Keratinocyte (primary cell): ENCODE data around the gene ACO2. TPM values are rescaled to one million over a fixed set of nuclear protein-coding genes. Genes with fewer than 3 reads are reported as not detected.

Experiments used
- DNase-seq: peaks from one replicate; pipeline ENCODE4 v3.0.0-alpha.2; 2011; ENCODE audit warnings: low read depth, missing footprints, low spot score
- FAIRE-seq: peaks from 2 replicates; lab custom pipeline; 2011; peaks lifted over from hg19 to GRCh38; lab: Jason Lieb, UNC
- H2AFZ ChIP-seq: 2 replicates; pipeline ENCODE4 v1.6.0; 2012; ENCODE audit warnings: low read length, control low read depth, inconsistent platforms; ENCODE audit not compliant: control insufficient read depth
- H3K27ac ChIP-seq: 2 replicates; pipeline ENCODE4 v1.5.1; 2011; ENCODE audit warnings: low read length; ENCODE audit not compliant: control insufficient read depth, insufficient read depth
- H3K27me3 ChIP-seq: 3 replicates; pipeline ENCODE4 v1.6.0; 2011; ENCODE audit warnings: low read length; ENCODE audit not compliant: control insufficient read depth, insufficient read depth; ENCODE audit errors: extremely low read depth
- H3K36me3 ChIP-seq, 2 experiments: 2 replicates in 1 of 2; 3 replicates in 1 of 2; pipeline ENCODE4 v1.5.1; 2011; ENCODE audit warnings: low read length in 2 of 2, mild to moderate bottlenecking in 1 of 2; ENCODE audit not compliant: control insufficient read depth in 2 of 2, insufficient read depth in 2 of 2; ENCODE audit errors: extremely low read depth in 1 of 2
- H3K4me1 ChIP-seq: 3 replicates; pipeline ENCODE4 v1.5.1; 2011; ENCODE audit warnings: low read length; ENCODE audit not compliant: control insufficient read depth, insufficient read depth; ENCODE audit errors: extremely low read depth
- H3K4me2 ChIP-seq: 3 replicates; pipeline ENCODE4 v1.6.0; 2011; ENCODE audit warnings: low read depth, low read length; ENCODE audit not compliant: control insufficient read depth, insufficient read depth; ENCODE audit errors: extremely low read depth
- H3K4me3 ChIP-seq, 3 experiments: fragments of 200-600 bp in 1 of 3; sonication (generic) in 1 of 3; 2 replicates in 2 of 3; 3 replicates in 1 of 3; pipeline ENCODE4 v1.5.1; 2011 to 2016; ENCODE audit warnings: low read length in 3 of 3, mild to moderate bottlenecking in 3 of 3, control low read depth in 2 of 3, inconsistent platforms in 1 of 3, low read depth in 1 of 3, mixed read lengths in 1 of 3, mixed run types in 1 of 3, moderate library complexity in 1 of 3; ENCODE audit not compliant: control insufficient read depth in 2 of 3, insufficient read depth in 2 of 3; ENCODE audit errors: extremely low read depth in 1 of 3
- H3K79me2 ChIP-seq: 2 replicates; pipeline ENCODE4 v1.6.0; 2012; ENCODE audit warnings: low read length; ENCODE audit not compliant: control insufficient read depth, insufficient read depth
- H3K9ac ChIP-seq: 3 replicates; pipeline ENCODE4 v1.6.0; 2011; ENCODE audit warnings: low read length; ENCODE audit not compliant: control insufficient read depth, insufficient read depth; ENCODE audit errors: extremely low read depth
- H3K9me1 ChIP-seq: 3 replicates; pipeline ENCODE4 v1.6.0; 2011; ENCODE audit warnings: low read length; ENCODE audit not compliant: control insufficient read depth, insufficient read depth; ENCODE audit errors: extremely low read depth
- H3K9me3 ChIP-seq: 2 replicates; pipeline ENCODE4 v1.5.1; 2012; ENCODE audit warnings: low read depth, low read length; ENCODE audit not compliant: control insufficient read depth
- H4K20me1 ChIP-seq: 3 replicates; pipeline ENCODE4 v1.6.0; 2011; ENCODE audit warnings: low read length; ENCODE audit not compliant: control insufficient read depth, insufficient read depth; ENCODE audit errors: extremely low read depth
- EZH2 ChIP-seq: IDR thresholded peaks from one replicate; pipeline ENCODE4 v1.6.1; 2012; ENCODE audit warnings: inconsistent platforms, mild to moderate bottlenecking, low read length, moderate library complexity
- dilution Hi-C: fragments of 300-500 bp; cut with MboI; formaldehyde crosslinking; loops from one replicate; pipeline ENCODE4 v1.7.0; 2020; ENCODE audit warnings: low sequenced_read_pairs; ENCODE audit not compliant: extremely low pct_ligation_motif_present
- polyA plus RNA-seq, 5 experiments: library from polyadenylated mRNA; depleted of rRNA in 3 of 5; stranded (reverse) in 3 of 5; stranded (forward) in 1 of 5; unstranded in 1 of 5; fragments of >200 nt; gene quantifications; 1 replicate in 1 of 5; 2 replicates in 3 of 5; 3 replicates in 1 of 5; pipeline versions ENCODE4 v1.2.1 to v1.2.3, GENCODE V29; 2011 to 2012; ENCODE audit warnings: missing spikeins in 2 of 5, low read depth in 1 of 5, low replicate concordance in 1 of 5
- TF ChIP-seq, protein P1 (sequence below), 3 experiments: IDR thresholded peaks in 1 of 3; conservative IDR thresholded peaks in 1 of 3; optimal IDR thresholded peaks in 1 of 3; 2 replicates in 2 of 3; 3 replicates in 1 of 3; pipeline versions ENCODE3 to v1.5.1; 2011; ENCODE audit warnings: low read length in 3 of 3, mild to moderate bottlenecking in 3 of 3, moderate library complexity in 2 of 3, control low read depth in 1 of 3, inconsistent platforms in 1 of 3; ENCODE audit not compliant: insufficient read depth in 2 of 3; ENCODE audit errors: extremely low read depth in 1 of 3

Gene ACO2
- polyA plus RNA-seq, 1 donor (not counting 4 experiments of a cell fraction or from before 2014, with no cell fraction given): 37.2 TPM

DNA sequence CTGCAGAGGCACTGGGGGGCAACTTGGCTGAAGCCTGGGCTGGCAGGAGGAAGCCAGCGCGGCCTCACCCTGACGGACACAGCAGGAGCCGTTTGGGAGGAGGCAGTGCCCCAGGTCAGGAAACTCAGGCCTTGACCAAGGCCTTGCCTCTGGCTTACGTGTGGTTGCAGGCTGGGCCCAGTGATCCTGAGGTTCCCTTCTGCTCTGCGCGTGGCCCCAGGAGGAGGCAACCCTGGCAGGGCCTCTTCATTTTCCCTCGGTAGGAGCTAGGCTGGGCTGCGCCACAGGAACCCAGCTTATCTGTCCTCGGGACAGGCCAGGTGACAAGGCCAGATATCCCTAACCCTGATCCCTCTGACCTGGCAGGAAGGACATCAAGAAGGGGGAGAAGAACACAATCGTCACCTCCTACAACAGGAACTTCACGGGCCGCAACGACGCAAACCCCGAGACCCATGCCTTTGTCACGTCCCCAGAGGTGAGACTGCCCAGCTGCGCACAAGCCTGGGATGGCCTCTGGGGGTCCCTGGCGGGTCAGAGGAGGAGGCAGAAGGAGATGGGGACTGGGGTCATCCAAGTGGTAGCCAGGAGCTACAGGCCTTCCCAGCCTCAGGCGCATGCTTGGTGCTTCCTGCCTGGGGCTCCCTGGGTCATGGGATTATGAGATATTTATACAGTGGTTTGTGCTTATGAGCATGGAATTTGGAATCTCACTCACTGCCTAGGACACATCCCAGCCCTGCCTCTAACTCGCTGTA lies 54.7 kb downstream of the ACO2 start:
- Histone ChIP-seq H3K27ac (no peak overlapping the region), H3K4me3 (no peak overlapping the region), H3K4me2 (no peak overlapping the region), H3K9ac (no peak overlapping the region), H3K36me3 (peaks cover 32 to 44% of the 10 kb centered on the region in 2 experiments), H3K79me2 (no peaks in the 10 kb centered on the region), H3K27me3 (no peaks in the 10 kb centered on the region), H2AFZ (no peak overlapping the region), H4K20me1 (no peaks in the 10 kb centered on the region), H3K9me1 (peaks cover 3% of the 10 kb centered on the region), H3K4me1 (no peaks in the 10 kb centered on the region), H3K9me3 (no peaks in the 10 kb centered on the region)
- TF ChIP-seq, protein P1, sequence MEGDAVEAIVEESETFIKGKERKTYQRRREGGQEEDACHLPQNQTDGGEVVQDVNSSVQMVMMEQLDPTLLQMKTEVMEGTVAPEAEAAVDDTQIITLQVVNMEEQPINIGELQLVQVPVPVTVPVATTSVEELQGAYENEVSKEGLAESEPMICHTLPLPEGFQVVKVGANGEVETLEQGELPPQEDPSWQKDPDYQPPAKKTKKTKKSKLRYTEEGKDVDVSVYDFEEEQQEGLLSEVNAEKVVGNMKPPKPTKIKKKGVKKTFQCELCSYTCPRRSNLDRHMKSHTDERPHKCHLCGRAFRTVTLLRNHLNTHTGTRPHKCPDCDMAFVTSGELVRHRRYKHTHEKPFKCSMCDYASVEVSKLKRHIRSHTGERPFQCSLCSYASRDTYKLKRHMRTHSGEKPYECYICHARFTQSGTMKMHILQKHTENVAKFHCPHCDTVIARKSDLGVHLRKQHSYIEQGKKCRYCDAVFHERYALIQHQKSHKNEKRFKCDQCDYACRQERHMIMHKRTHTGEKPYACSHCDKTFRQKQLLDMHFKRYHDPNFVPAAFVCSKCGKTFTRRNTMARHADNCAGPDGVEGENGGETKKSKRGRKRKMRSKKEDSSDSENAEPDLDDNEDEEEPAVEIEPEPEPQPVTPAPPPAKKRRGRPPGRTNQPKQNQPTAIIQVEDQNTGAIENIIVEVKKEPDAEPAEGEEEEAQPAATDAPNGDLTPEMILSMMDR (optimal IDR thresholded peaks at IDR 0.05 in 1 of 3, IDR thresholded peaks at IDR 0.05 in 1 of 3, conservative IDR thresholded peaks at IDR 0.05 in 1 of 3; ENCODE audit: extremely low read depth in 1 of 3, insufficient read depth in 2 of 3, low read length in 3 of 3): no peak
- TF ChIP-seq EZH2: no peak
- DNase-seq: no peak
- no peak for FAIRE-seq
- dilution Hi-C loops: no loop called here

DNA sequence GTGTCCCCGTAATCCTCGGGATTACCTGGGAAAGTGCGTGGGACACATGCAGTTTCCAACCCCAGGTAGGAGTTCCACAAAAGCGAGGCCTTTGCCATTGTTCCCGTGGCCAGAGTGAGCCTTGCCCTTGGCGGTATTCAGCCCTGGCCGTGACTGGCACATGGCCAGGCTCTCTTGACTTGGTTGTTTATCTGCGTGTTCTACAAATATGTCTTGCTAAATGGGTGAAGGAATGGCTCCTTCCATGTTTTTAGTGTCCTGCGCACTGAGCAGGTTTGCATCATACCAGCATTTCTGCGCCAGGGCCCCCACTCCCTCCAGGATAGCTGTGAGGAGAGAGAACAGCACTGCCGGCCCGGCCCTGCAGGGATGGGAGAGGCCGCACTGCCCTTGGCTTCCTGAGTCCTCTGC lies 55.3 kb downstream of the ACO2 start:
- dilution Hi-C loops: no loop called here

More for the DNA sequence above, 55.3 kb downstream of the ACO2 start:
- H3K79me2 ChIP-seq: no peaks in the 10 kb centered on the region
- H3K27me3 ChIP-seq: no peaks in the 10 kb centered on the region
- H3K9ac ChIP-seq: no peak overlapping the region
- peaks cover 3% of the 10 kb centered on the region for H3K9me1 ChIP-seq
- no peak overlapping the region for H3K4me2 ChIP-seq
- no peaks in the 10 kb centered on the region for H3K4me1 ChIP-seq
- H3K4me3 ChIP-seq: no peak overlapping the region
- no peak overlapping the region for H3K27ac ChIP-seq
- no peak overlapping the region for H2AFZ ChIP-seq
- H3K36me3 ChIP-seq: peaks cover 31 to 47% of the 10 kb centered on the region in 2 experiments
- FAIRE-seq (no peak), DNase-seq (no peak)
- H4K20me1 ChIP-seq: no peaks in the 10 kb centered on the region
- H3K9me3 ChIP-seq: no peaks in the 10 kb centered on the region
- no peak for TF ChIP-seq EZH2
- TF ChIP-seq, protein P1 (optimal IDR thresholded peaks at IDR 0.05 in 1 of 3, IDR thresholded peaks at IDR 0.05 in 1 of 3, conservative IDR thresholded peaks at IDR 0.05 in 1 of 3; ENCODE audit: extremely low read depth in 1 of 3, insufficient read depth in 2 of 3, low read length in 3 of 3): no peak
